ENCODE measurements around the gene PSMB5. TPM values are rescaled to one million over a fixed set of nuclear protein-coding genes. Genes with fewer than 3 reads are reported as not detected.

PSMB5 gene
- total and polyA plus RNA-seq, 2 of the 13 experiments (the other 11 are each of a cell fraction or from before 2014, with no cell fraction given) = 705 to 871 TPM

GRCh38 chr14:23052182-23052623 is 17.5 kb upstream of the PSMB5 start (continued):
- TF ChIP-seq GMEB1 (CRISPR knock-in tag; IDR thresholded peaks at IDR 0.05; ENCODE audit: borderline replicate concordance) = no peak
- peak; percentile 78 to 80; a peak in 3 of 4 replicates for TF ChIP-seq HMGXB4 (CRISPR knock-in tag; IDR thresholded peaks at IDR 0.05; ENCODE audit: borderline replicate concordance in 1 of 2, low read depth in 1 of 2)
- TF ChIP-seq GATAD2A (CRISPR knock-in tag; IDR thresholded peaks at IDR 0.05) = no peak
- peak; percentile 65; the same call in 1 of the 2 replicates for TF ChIP-seq NFKB2 (CRISPR knock-in tag; IDR thresholded peaks at IDR 0.05; ENCODE audit: borderline replicate concordance)
- peak; percentile 45 for TF ChIP-seq HNRNPLL (IDR thresholded peaks at IDR 0.05; ENCODE audit: low read depth, low read length, poor library complexity, severe bottlenecking)
- no peak for TF ChIP-seq IKZF5 (CRISPR knock-in tag; IDR thresholded peaks at IDR 0.05)
- TF ChIP-seq NFYB (CRISPR knock-in tag; IDR thresholded peaks at IDR 0.05) = no peak
- TF ChIP-seq ZNF234 (CRISPR knock-in tag; conservative IDR thresholded peaks at IDR 0.05) = no peak
- no peak for TF ChIP-seq ZNF205 (CRISPR knock-in tag; IDR thresholded peaks at IDR 0.05)
- no peak for TF ChIP-seq NCOA5 (CRISPR knock-in tag; IDR thresholded peaks at IDR 0.05)
- no peak for TF ChIP-seq THRA (CRISPR knock-in tag; IDR thresholded peaks at IDR 0.05; ENCODE audit: borderline replicate concordance)
- 0 out of 2 replicates have a peak, but pooled peaks have one; percentile 27 for TF ChIP-seq ZNF704 (CRISPR knock-in tag; IDR thresholded peaks at IDR 0.05; ENCODE audit: borderline replicate concordance)
- no peak for TF ChIP-seq RBM39 (IDR thresholded peaks at IDR 0.05; ENCODE audit: low read depth, low read length, poor library complexity, severe bottlenecking)
- TF ChIP-seq ZFAT (CRISPR knock-in tag; conservative IDR thresholded peaks at IDR 0.05) = no peak
- TF ChIP-seq NKX3-1 (CRISPR knock-in tag; IDR thresholded peaks at IDR 0.05) = no peak
- TF ChIP-seq ZNF280D (CRISPR knock-in tag; IDR thresholded peaks at IDR 0.05) = no peak
- no peak for TF ChIP-seq TOE1 (CRISPR knock-in tag; IDR thresholded peaks at IDR 0.05)
- TF ChIP-seq ZFP36L1 (CRISPR knock-in tag; IDR thresholded peaks at IDR 0.05) = no peak
- TF ChIP-seq HES4 (CRISPR knock-in tag; IDR thresholded peaks at IDR 0.05; ENCODE audit: borderline replicate concordance) = no peak
